GM18870 (cell line): ENCODE data around the gene DOCK9.

Source experiments
- ATAC-seq: cut with Tn5 transposase; IDR thresholded peaks from one replicate; pipeline ENCODE4 v1.9.1; 2021; ENCODE audit warnings: moderate library complexity; ENCODE audit not compliant: unreplicated experiment

Gene DOCK9

DNA sequence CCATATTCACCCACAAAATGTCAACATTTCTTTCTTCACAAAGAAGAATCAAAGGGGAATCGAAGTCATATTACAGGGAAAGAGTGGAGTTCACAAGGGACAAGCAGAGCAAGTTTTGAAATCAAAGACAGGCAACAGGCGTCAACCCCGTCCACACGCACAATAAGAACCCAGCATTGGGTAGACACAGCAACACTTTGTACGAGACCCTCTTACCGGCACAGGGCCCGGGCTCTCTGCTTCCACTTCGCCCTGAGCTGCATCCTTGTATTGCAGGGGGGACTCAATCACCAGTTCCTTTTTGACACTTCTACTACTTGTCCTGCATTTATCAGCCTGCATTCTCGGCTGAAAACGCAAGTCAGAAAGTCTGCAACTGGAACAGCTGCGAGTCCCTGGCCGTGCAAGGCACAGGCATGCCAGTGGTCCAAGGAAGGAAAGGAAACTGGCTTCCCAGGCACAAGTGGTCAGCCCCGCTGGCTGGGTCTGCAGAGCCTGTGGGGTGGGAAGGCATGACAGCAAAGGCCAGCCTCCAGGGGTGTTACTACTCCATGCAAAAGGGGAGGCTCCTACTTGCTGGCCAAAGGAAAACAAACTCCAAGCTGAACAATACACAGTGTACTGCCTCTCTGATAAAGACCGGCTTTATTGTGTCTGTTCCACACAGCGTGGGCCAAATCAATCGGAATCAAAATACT is at the start of gene DOCK9:
Gene DOCK9, minus strand, starts transcription at position 497 of the 698 bp plus-strand sequence. Its CDS starts 155 bp downstream, at position 342.
- ATAC-seq: no peak

- ATAC-seq: no peak
These were observed 49.4 kb upstream of the DOCK9 start for GRCh38 chr13:99027260-99027659.

GRCh38 chr13:99022941-99023340 is 45.1 kb upstream of the DOCK9 start:
- ATAC-seq: no peak

DNA sequence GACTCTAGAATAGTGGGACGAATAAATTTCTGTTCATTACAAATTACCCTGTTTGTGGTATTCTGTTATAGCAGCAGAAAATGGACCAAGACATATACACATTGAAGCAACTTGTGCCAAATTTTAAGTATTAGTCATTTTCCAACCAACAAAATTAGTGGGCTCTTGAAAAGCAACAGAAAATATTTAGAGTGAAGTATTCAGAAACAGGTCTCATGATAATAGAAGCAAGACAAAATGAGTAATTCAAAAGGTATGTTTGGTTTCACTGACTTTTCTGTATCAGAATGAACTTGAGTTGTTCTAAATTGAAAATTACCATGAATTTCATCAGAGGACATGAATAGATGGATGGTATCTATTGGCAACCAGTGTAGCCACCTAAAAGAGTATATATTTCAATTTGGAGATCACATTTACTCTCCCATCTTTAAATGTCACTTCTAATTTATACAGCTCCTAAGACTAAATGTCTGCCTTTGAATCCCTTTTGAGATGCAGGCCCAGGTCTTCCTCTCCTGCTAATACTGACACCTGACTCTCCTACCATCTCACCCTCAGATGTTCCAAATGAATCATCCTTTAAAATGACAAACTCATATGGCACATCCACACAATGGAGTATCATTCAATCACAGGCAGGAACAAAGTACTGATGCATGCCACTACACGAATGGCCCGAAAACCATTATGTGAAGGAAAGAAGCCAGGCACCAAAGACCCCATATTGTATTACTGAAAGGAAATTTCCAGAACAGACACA is 40.7 kb upstream of the DOCK9 start:
- ATAC-seq: no peak

GRCh38 chr13:99015606-99016490 is 38.0 kb upstream of the DOCK9 start:
- no peak for ATAC-seq

DNA sequence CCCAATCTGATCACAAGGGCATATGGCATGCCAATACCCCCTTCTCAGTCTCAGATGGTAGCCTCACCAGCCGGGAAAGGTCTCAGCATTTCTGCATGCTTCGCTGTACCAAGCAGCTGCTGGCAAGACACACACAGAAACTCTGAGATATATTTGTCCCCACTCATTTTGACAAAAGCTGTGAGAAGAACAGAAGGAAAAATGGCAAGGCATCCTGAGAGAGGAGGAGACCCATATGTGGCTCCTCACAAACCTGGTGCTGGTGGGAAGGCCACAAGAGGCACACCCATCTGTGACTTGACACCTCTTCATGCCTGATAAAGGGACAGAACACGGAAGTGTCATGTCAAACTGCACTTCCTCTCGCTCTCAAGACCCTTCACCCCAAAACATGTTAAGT is 36.7 kb upstream of the DOCK9 start:
- no peak for ATAC-seq

- ATAC-seq: no peak
These were observed 36.1 kb upstream of the DOCK9 start for GRCh38 chr13:99013951-99014350.

- no peak for ATAC-seq
These were observed 34.7 kb upstream of the DOCK9 start for GRCh38 chr13:99012539-99012938.

DNA sequence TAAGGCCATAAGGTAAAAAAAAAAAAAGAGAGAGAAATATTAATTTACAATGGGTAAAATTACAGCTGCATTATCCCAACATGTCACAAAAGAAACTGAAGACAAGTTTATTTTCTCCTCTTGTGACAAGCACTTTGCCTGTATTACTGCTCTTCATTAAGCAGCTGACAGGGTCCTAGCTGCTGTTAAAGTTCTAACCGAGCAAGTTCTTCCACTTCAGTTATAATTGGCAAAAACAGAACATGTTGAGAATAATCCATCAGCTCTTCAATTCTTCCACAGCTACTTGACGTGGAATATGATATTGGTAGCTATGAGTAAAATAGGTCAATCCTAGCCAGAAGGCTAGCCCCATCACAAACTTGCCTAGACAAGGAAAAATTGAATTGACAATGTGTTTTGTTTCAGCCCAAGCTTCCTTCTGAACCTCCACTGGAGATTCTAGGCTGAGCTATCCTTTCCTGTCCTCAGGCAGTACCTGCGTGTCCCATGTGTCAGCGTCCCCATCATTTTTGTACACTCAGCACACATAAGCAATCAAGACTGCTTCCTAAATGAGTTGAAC is 32.2 kb upstream of the DOCK9 start:
- no peak for ATAC-seq

- no peak for ATAC-seq
These were observed 30.7 kb upstream of the DOCK9 start for GRCh38 chr13:99008577-99008976.

- no peak for ATAC-seq
These were observed 29.6 kb upstream of the DOCK9 start for GRCh38 chr13:99007414-99007986.

DNA sequence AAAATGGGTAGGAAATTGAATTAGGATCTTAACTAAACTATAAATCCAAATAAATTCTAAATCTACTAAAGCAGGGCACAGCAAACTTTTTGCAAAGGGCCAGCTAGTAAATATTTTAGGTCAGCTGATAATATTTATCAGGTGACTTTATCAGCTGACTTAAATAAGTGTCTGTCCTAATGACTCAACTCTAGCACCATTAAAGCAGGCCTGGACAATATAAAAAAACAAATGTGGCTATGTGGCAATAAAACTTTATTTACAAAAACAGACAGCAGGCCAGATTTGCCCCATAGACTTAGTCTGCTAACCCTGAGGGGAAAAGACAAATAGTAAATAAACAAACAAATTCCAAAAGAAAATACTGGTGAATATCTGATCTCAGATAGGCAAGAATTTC is 27.7 kb upstream of the DOCK9 start:
- no peak for ATAC-seq

- ATAC-seq: no peak
These were observed 27.1 kb upstream of the DOCK9 start for GRCh38 chr13:99004978-99005377.

- no peak for ATAC-seq
These were observed 26.1 kb upstream of the DOCK9 start for GRCh38 chr13:99003851-99004471.

GRCh38 chr13:99003186-99003585 is 25.3 kb upstream of the DOCK9 start:
- no peak for ATAC-seq

DNA sequence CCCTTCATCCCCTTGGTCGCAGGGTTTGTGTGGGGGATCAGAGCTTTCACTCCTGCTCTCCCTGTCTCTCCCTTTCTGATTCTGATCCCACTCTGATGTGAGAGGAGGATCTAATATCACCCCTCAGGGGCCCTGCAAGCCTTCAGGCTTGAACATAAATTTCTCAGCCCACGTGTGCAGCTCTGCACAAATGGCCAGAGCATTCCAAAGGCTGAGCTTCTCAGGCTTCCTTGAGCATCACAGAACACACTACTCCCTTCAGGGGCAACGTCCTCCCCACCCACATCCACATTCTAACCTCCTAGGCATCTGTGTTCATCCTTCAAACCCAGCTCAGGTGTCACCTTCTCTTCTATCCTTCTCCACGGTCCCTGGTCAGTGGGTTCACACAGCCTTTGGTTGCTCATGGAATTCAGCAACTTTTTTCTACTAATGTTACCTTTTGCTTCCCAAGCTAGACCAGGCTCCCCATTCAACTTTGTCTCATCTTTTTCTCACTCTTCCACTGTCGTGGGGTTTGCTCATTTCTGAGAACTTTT is 24.4 kb upstream of the DOCK9 start:
- no peak for ATAC-seq

- ATAC-seq: no peak
These were observed 22.3 kb upstream of the DOCK9 start for GRCh38 chr13:99000137-99000536.

DNA sequence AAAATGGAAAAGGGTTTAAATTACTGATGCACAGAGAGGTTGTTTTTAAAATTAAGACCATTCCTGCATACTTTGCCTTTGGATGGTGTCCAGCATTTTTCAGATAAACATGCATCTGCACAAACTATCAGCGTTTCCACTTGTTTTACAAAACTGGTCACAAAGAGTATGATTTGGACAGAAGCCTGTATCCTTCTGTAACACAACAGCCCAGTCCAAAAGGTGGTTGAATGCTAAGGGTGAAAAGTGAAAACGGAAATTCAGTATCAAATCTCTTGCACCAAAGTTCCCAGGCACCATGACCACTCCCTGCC is 21.7 kb upstream of the DOCK9 start:
- ATAC-seq: no peak

DNA sequence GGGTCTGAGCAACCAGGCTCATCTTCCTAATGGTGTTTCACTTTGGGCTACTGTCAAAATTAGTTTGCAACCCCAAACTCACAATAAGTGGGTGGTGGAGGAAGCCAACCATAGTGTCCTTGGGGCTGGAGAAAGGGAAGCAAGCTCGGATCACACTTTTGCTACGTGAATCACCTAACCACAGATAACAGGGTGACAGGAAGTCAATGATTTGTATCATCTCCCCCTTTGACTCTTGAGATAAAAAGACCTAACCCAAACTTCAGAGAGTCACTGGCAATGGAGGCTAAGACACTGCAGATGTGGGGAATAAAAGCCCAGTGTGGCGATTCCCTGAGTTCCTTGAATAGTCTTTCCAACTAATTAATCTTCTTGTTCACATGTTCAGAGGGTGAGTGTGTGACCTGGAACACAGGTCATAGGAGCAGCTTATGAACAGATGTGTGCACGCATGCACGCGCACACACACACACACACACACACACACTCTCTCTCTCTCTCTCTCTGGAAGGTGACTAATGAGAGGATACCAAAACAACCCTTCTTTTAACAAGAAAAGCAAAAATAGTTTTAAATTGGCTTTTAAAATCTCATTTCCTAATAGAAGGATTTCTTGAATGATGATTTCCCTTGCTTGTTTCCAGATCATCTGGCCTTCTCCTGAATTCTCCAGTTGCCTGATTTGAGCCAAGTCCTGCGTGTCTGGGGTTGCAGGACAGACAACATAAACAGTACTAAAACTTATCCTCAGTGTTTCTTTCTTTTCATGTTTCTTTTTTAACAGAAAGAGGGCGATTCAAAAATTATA is 21.2 kb upstream of the DOCK9 start:
- no peak for ATAC-seq
